H4 (cell line): ENCODE measurements around the gene IKBKG. TPM values are rescaled to one million over a fixed set of nuclear protein-coding genes. Genes with fewer than 3 reads are reported as not detected.
"Not testable (repeated sequence)": the region's sequence is repeated elsewhere in the genome, so short reads cannot be mapped to it uniquely, and the experiment has no call there.

Source experiments
- DNase-seq: peaks from one replicate; pipeline ENCODE4 v3.0.0-alpha.2; 2015; ENCODE audit warnings: low spot score
- total RNA-seq: library from RNA; depleted of rRNA; stranded (reverse); fragments of >200 nt; shearing (Covaris generic); gene quantifications from 2 replicates; pipeline ENCODE4 v1.2.3, GENCODE V29; 2014

IKBKG gene
- total RNA-seq, 1 experiment from 2014 or later = 23.0 TPM

- no peak for DNase-seq
These were observed 21.6 kb upstream of the IKBKG start for GRCh38 chrX:154525606-154526490.

GRCh38 chrX:154526901-154527675 is 20.3 kb upstream of the IKBKG start:
- peak; percentile 79 for DNase-seq

- DNase-seq = no peak
These were observed 18.2 kb upstream of the IKBKG start for GRCh38 chrX:154529206-154529612.

- DNase-seq = no peak
These were observed 17.1 kb upstream of the IKBKG start for GRCh38 chrX:154530286-154530685.

GRCh38 chrX:154531626-154532025 is 15.8 kb upstream of the IKBKG start:
- DNase-seq = no peak

- DNase-seq = no peak
These were observed 14.7 kb upstream of the IKBKG start for GRCh38 chrX:154532690-154533089.

GRCh38 chrX:154534526-154535322 is 12.7 kb upstream of the IKBKG start:
- peak; percentile 76 for DNase-seq

- peak; percentile 4 for DNase-seq
These were observed 11.5 kb upstream of the IKBKG start for GRCh38 chrX:154535892-154536291.

GRCh38 chrX:154539077-154539476 is 8.3 kb upstream of the IKBKG start:
- DNase-seq = no peak

GRCh38 chrX:154540365-154540764 is 7.1 kb upstream of the IKBKG start:
- DNase-seq = not testable (repeated sequence)

- peak; percentile 63 for DNase-seq
These were observed 6.4 kb upstream of the IKBKG start for GRCh38 chrX:154540897-154541535.

- no peak for DNase-seq
These were observed 5.9 kb upstream of the IKBKG start for GRCh38 chrX:154541589-154541895.

- peak; percentile 90 for DNase-seq
These were observed 5.3 kb upstream of the IKBKG start for GRCh38 chrX:154541896-154542722.

- peak; percentile 75 for DNase-seq
These were observed 4.5 kb upstream of the IKBKG start for GRCh38 chrX:154542723-154543424.

GRCh38 chrX:154545673-154546274 is 1.6 kb upstream of the IKBKG start:
- no peak for DNase-seq

GRCh38 chrX:154546354-154547244 is 821 bp upstream of the IKBKG start, which contains the start of gene G6PD:
Gene G6PD, minus strand, starts transcription at chrX:154546846. Its CDS starts 691 bp downstream, at chrX:154546155.
- DNase-seq = peak; percentile 48

GRCh38 chrX:154548028-154548316 is 552 bp downstream of the IKBKG start:
- DNase-seq = no peak

- DNase-seq = no peak
These were observed 2.3 kb downstream of the IKBKG start for GRCh38 chrX:154549766-154550165.
